ENCODE data around the gene ZNF668. TPM values are rescaled to one million over a fixed set of nuclear protein-coding genes. Genes with fewer than 3 reads are reported as not detected.

ZNF668 gene
- total and polyA plus RNA-seq, 2 of the 13 experiments (the other 11 are each of a cell fraction or from before 2014, with no cell fraction given), result 3.8 to 9.8 TPM

GRCh38 chr16:31078597-31079341 lies 4.7 kb upstream of the ZNF668 start:
- H3K4me2 ChIP-seq (ENCODE audit: low read depth, low read length), result no peak overlapping the region
- TF ChIP-seq ZHX2 (IDR thresholded peaks at IDR 0.05; ENCODE audit: low read depth) (no peak), ZHX2 (CRISPR knock-in tag; IDR thresholded peaks at IDR 0.05; ENCODE audit: borderline replicate concordance) (no peak), HNRNPL (IDR thresholded peaks at IDR 0.05; ENCODE audit: low read depth, low read length) (0 out of 2 replicates have a peak, but pooled peaks have one; percentile 12), ATF3 (CRISPR knock-in tag; IDR thresholded peaks at IDR 0.05) (no peak), ZNF296 (CRISPR knock-in tag; conservative IDR thresholded peaks at IDR 0.05) (no peak), NFE2L1 (CRISPR knock-in tag; IDR thresholded peaks at IDR 0.05; ENCODE audit: borderline replicate concordance) (no peak), ZNF337 (CRISPR knock-in tag; IDR thresholded peaks at IDR 0.05; ENCODE audit: borderline replicate concordance, low read depth) (no peak), ZNF567 (CRISPR knock-in tag; IDR thresholded peaks at IDR 0.05; ENCODE audit: borderline replicate concordance) (no peak), PAF1 (CRISPR knock-in tag; IDR thresholded peaks at IDR 0.05) (0 out of 2 replicates have a peak, but pooled peaks have one; percentile 33), FOXK1 (CRISPR knock-in tag; IDR thresholded peaks at IDR 0.05; ENCODE audit: borderline replicate concordance, low read depth) (no peak), PHB2 (IDR thresholded peaks at IDR 0.05; ENCODE audit: partially characterized antibody) (no peak), ZNF33B (CRISPR knock-in tag; IDR thresholded peaks at IDR 0.05) (no peak), ZC3H13 (CRISPR knock-in tag; IDR thresholded peaks at IDR 0.05) (0 out of 2 replicates have a peak, but pooled peaks have one; percentile 68), RBFOX2 (IDR thresholded peaks at IDR 0.05; ENCODE audit: low read depth, low read length) (0 out of 2 replicates have a peak, but pooled peaks have one; percentile 36), RXRB (CRISPR knock-in tag; IDR thresholded peaks at IDR 0.05; ENCODE audit: borderline replicate concordance) (no peak), FOXP1 (IDR thresholded peaks at IDR 0.05) (no peak), FOXP1 (CRISPR knock-in tag; IDR thresholded peaks at IDR 0.05) (no peak), ZFAT (CRISPR knock-in tag; conservative IDR thresholded peaks at IDR 0.05) (no peak), REXO4 (CRISPR knock-in tag; IDR thresholded peaks at IDR 0.05; ENCODE audit: borderline replicate concordance) (no peak)
- DNase-seq (ENCODE audit: low spot score) (no peak), ATAC-seq (no peak), FAIRE-seq (no peak)
- no peak overlapping the region for H2AFZ ChIP-seq (ENCODE audit: low read length)
- no peak overlapping the region for H3K4me3 ChIP-seq (replicated peaks in 1 of 3; ENCODE audit: insufficient read depth in 1 of 3, low read depth in 2 of 3, low read length in 3 of 3)
- peaks cover 29 to 53% of the 10 kb centered on the region in 2 experiments for H3K36me3 ChIP-seq (replicated peaks in 1 of 2; ENCODE audit: control insufficient read depth in 1 of 2, insufficient read depth in 2 of 2, low read length in 2 of 2)
- WGBS (ENCODE audit: low lambda C conversion rate), result 99% methylated on average over 15 of the region's 15 CpGs
- no peaks in the 10 kb centered on the region for H4K20me1 ChIP-seq (ENCODE audit: insufficient read depth, low read length)
- intact Hi-C loops (cut with micrococcal nuclease; ENCODE audit: unreplicated experiment), result no loop called here
- POLR2A ChIA-PET, result interaction anchor here (2.2 kb wide), 1 partner anchor 14 kb away, joined by 6 read pairs; no protein-coding TSS in a partner anchor
- H3K79me2 ChIP-seq (ENCODE audit: insufficient read depth, low read length), result peaks cover 19% of the 10 kb centered on the region
- H3K9me3 ChIP-seq (ENCODE audit: low read length), result no peaks in the 10 kb centered on the region
- no peak overlapping the region for H3K27ac ChIP-seq (ENCODE audit: extremely low read length, insufficient read depth, low read length)
- H3K4me1 ChIP-seq (ENCODE audit: insufficient read depth, low read length), result peaks cover 10% of the 10 kb centered on the region
- in situ Hi-C loops (cut with HindIII; ENCODE audit: extremely low pct_ligation_motif_present, low pct_unique_long_range_greater_than_20kb), result no loop called here
- H3K9ac ChIP-seq (ENCODE audit: insufficient read depth, low read depth, low read length), result no peak overlapping the region
- no peaks in the 10 kb centered on the region; a peak in 1 of 5 replicates for H3K27me3 ChIP-seq (ENCODE audit: control insufficient read depth in 1 of 2, insufficient read depth in 2 of 2, low read length in 2 of 2)
- BruUV-seq (replicated peaks), result no TSS peak
- CTCF ChIA-PET (ENCODE audit: low intra/inter-chr PET ratio, low total read pairs), result no interaction called here

All from HepG2 (cell line).